Cerebellar nuclear complex (tissue), 1 donor: ENCODE data around the gene PTGDR2.

ENCODE experiments used
- DNase-seq, 2 experiments: peaks; one replicate each; lab custom pipeline; 2025; lab: John Stamatoyannopoulos, UW

PTGDR2 gene

DNA sequence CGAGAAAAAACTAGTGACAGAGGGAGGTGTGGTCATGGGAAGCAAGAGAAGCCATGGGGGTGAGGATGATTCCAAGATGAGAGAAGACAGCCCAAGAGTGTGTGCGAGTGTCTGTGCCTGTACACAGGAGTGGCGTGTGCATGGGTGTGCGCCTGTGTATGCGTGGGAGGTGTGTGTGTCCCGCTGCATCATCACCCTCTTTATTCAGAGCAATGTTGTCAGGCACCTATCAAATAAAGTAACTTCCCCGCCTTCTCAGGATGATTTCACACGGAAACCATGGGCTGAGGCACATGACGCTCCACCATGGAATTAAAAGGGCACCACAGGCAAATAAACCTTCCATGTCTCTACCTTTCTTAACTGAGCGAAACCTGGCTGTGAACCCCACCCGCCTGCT lies 46.1 kb downstream of the PTGDR2 start:
- no peak for DNase-seq

DNA sequence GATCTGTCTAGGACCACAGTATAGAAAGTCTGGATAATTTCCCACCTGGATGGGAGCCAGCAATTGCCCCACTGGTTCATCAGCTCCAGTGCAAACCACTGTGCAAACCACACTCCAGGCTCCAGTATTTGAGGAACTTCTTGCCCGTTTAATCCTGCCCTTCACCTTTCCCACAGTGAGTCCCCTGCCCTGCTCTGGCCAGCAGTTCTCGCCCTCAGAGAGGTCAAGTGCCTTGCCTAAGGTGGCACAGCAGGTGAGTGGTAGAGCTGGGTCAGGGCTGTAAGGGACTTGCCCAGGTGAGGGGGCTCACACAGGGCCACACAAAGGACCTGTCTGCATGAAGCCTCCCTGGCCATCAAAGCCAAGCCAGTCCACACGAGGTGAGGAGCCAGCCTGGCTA lies 46.5 kb downstream of the PTGDR2 start:
- DNase-seq, result no peak

- no peak for DNase-seq
Observed at GRCh38 chr11:60803273-60803936, 52.3 kb downstream of the PTGDR2 start.

DNA sequence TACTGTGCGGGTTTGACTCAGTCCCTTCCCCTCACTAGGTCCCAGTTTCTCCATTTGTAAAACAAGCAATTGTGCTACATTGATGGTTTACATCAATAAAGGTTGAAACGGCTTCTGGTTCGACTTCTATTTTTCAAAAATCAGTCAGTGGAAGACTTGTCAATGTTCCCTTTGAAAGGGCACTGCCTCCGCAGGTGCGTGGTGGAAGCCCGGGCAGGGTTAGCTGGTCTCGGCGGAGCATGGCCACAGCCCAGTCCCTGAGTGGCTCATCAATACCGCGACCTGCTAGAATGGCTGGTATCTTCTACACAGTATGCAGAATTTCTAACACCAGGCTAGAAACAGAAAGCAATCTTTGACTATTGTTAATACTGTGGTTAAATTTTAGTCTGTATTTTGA lies 54.6 kb downstream of the PTGDR2 start:
- DNase-seq, result no peak
